GM12878 (cell line): ENCODE results near the gene PDSS1.

Experiments
- ETV6 ChIP-seq, 2 experiments: fragments of 450-650 bp in 1 of 2; IDR thresholded peaks in 1 of 2; conservative IDR thresholded peaks in 1 of 2; 2 replicates each; pipeline ENCODE4 v1.6.1; 2014; ENCODE audit warnings: antibody characterized with exemption in 1 of 2, borderline replicate concordance in 1 of 2, low read depth in 1 of 2, mild to moderate bottlenecking in 1 of 2, moderate library complexity in 1 of 2
- GABPA ChIP-seq: IDR thresholded peaks from 2 replicates; pipeline ENCODE4 v1.6.1; 2014; ENCODE audit warnings: antibody characterized with exemption, low read depth, mild to moderate bottlenecking, inconsistent platforms
- HCFC1 ChIP-seq: fragments of 150-350 bp; IDR thresholded peaks from 2 replicates; pipeline ENCODE4 v1.6.1; 2014; ENCODE audit warnings: low read length
- POLR2A ChIP-seq: IDR thresholded peaks from 2 replicates; pipeline ENCODE4 v1.6.1; 2011; ENCODE audit warnings: low read depth, mild to moderate bottlenecking, low read length
- POLR2AphosphoS2 ChIP-seq: IDR thresholded peaks from 2 replicates; pipeline ENCODE4 v1.6.1; 2011; ENCODE audit warnings: low read depth, mild to moderate bottlenecking, low read length, improper control_type of control experiment, moderate library complexity
- POLR2AphosphoS5 ChIP-seq: IDR thresholded peaks from 2 replicates; pipeline ENCODE4 v1.6.1; 2011; ENCODE audit warnings: mild to moderate bottlenecking, low read length, inconsistent platforms
- TAF1 ChIP-seq: IDR thresholded peaks from 2 replicates; pipeline ENCODE4 v1.6.1; 2011; ENCODE audit warnings: mild to moderate bottlenecking, low read depth, low read length, borderline replicate concordance
- TBL1XR1 ChIP-seq: IDR thresholded peaks from 2 replicates; pipeline ENCODE4 v1.6.1; 2012; ENCODE audit warnings: low read depth, low read length, improper control_type of control experiment
- ZNF207 ChIP-seq: fragments of 450-650 bp; IDR thresholded peaks from 2 replicates; pipeline ENCODE4 v1.6.1; 2014; ENCODE audit warnings: antibody characterized with exemption, mild to moderate bottlenecking, borderline replicate concordance
- TF ChIP-seq, protein P1 (sequence below): IDR thresholded peaks from 2 replicates; pipeline ENCODE4 v1.6.1; 2012; ENCODE audit warnings: mild to moderate bottlenecking, low read depth, low read length
- TF ChIP-seq, protein P2 (sequence below): IDR thresholded peaks from 2 replicates; pipeline ENCODE4 v1.6.1; 2011; ENCODE audit warnings: low read depth, mild to moderate bottlenecking, low read length, moderate library complexity, borderline replicate concordance; ENCODE audit errors: extremely low read depth

GRCh38 chr10:26790221-26790995 is 92.9 kb downstream of the PDSS1 start:
- TF ChIP-seq ZNF207 (no peak), POLR2AphosphoS2 (no peak), ETV6 (conservative IDR thresholded peaks at IDR 0.05 in 1 of 2, IDR thresholded peaks at IDR 0.05 in 1 of 2; ENCODE audit: borderline replicate concordance in 1 of 2, low read depth in 1 of 2) (no peak), TBL1XR1 (no peak), TAF1 (no peak), GABPA (no peak), POLR2A (no peak), POLR2AphosphoS5 (no peak), HCFC1 (no peak)
- TF ChIP-seq, protein P1, sequence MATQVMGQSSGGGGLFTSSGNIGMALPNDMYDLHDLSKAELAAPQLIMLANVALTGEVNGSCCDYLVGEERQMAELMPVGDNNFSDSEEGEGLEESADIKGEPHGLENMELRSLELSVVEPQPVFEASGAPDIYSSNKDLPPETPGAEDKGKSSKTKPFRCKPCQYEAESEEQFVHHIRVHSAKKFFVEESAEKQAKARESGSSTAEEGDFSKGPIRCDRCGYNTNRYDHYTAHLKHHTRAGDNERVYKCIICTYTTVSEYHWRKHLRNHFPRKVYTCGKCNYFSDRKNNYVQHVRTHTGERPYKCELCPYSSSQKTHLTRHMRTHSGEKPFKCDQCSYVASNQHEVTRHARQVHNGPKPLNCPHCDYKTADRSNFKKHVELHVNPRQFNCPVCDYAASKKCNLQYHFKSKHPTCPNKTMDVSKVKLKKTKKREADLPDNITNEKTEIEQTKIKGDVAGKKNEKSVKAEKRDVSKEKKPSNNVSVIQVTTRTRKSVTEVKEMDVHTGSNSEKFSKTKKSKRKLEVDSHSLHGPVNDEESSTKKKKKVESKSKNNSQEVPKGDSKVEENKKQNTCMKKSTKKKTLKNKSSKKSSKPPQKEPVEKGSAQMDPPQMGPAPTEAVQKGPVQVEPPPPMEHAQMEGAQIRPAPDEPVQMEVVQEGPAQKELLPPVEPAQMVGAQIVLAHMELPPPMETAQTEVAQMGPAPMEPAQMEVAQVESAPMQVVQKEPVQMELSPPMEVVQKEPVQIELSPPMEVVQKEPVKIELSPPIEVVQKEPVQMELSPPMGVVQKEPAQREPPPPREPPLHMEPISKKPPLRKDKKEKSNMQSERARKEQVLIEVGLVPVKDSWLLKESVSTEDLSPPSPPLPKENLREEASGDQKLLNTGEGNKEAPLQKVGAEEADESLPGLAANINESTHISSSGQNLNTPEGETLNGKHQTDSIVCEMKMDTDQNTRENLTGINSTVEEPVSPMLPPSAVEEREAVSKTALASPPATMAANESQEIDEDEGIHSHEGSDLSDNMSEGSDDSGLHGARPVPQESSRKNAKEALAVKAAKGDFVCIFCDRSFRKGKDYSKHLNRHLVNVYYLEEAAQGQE, result no peak
- TF ChIP-seq, protein P2, sequence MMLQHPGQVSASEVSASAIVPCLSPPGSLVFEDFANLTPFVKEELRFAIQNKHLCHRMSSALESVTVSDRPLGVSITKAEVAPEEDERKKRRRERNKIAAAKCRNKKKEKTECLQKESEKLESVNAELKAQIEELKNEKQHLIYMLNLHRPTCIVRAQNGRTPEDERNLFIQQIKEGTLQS, result no peak
